ENCODE results near the gene TAF1. TPM values are rescaled to one million over a fixed set of nuclear protein-coding genes. Genes with fewer than 3 reads are reported as not detected.
"Not testable (repeated sequence)": the region's sequence is repeated elsewhere in the genome, so short reads cannot be mapped to it uniquely, and the experiment has no call there.

Gene TAF1
- 10 to 100 TPM; 36.6 to 77.4 TPM for total RNA-seq
- polyA plus RNA-seq: 10 to 100 TPM in 1 of 2 donors, 1 to 10 TPM in 1; 9.5 to 14.7 TPM
- long read RNA-seq, donor 1, partial matches to known transcripts: 0 of 1 reads
- long read RNA-seq, donor 1, other reads (novel, unspliced or antisense): 0 of 1 reads
- long read RNA-seq, donor 2: 0 reads
- long read RNA-seq, donor 3, partial matches to known transcripts: 0 of 1 reads
- long read RNA-seq, donor 3, other reads (novel, unspliced or antisense): 0 of 1 reads
- long read RNA-seq, donor 4: 0 reads
- long read RNA-seq, donor 5, partial matches to known transcripts: 6 of 8 reads
- long read RNA-seq, donor 5, other reads (novel, unspliced or antisense): 0 of 8 reads

- WGBS, 2 donors: 1 to 31% methylated on average over 38 to 51 of the region's 51 CpGs
- no peak for TF ChIP-seq CTCF (IDR thresholded peaks at IDR 0.05; ENCODE audit: control extremely low read depth, extremely low read depth)
- peaks cover 0 to 6% (median under 1%) of the 10 kb centered on the region in 4 donors for H3K9me3 ChIP-seq (ENCODE audit: control insufficient read depth in 4 of 4, insufficient read depth in 3 of 4, low read length in 3 of 4)
- ATAC-seq (ENCODE audit: insufficient read depth, low FRiP score) (peak; percentile 89), DNase-seq (peak; percentile 95 to 98 (median 97))
- H3K4me3 ChIP-seq: peak within 1 kb of the TSS; percentile 90
- H3K27me3 ChIP-seq (ENCODE audit: control insufficient read depth in 3 of 3, insufficient read depth in 3 of 3, low read length in 2 of 3): no peaks in the 10 kb centered on the region
- H3K4me1 ChIP-seq (ENCODE audit: control insufficient read depth in 5 of 5, insufficient read depth in 5 of 5, low read length in 5 of 5): peaks cover 0 to 7% (median 6%) of the 10 kb centered on the region in 5 donors
- peak within 1 kb of the TSS; percentile 55 to 68 for H3K9ac ChIP-seq (ENCODE audit: insufficient read depth in 1 of 2, low read length in 2 of 2)
- peaks cover 0 to 10% (median 1%) of the 10 kb centered on the region in 4 donors for H3K36me3 ChIP-seq (ENCODE audit: control insufficient read depth in 4 of 4, insufficient read depth in 4 of 4, low read length in 4 of 4)
- peak within 1 kb of the TSS; percentile 98 for H3K27ac ChIP-seq (ENCODE audit: low read depth in 1 of 2, low read length in 1 of 2)
Observed at GRCh38 chrX:71365875-71366673, at the start of gene TAF1. Gene TAF1, plus strand, starts transcription at chrX:71366357. Its CDS starts 18 bp downstream, at chrX:71366375.

- not testable (repeated sequence) for DNase-seq; H3K27ac ChIP-seq (ENCODE audit: low read depth in 1 of 2, low read length in 1 of 2); H3K4me3 ChIP-seq; H3K4me1 ChIP-seq (ENCODE audit: control insufficient read depth in 5 of 5, insufficient read depth in 5 of 5, low read length in 5 of 5); H3K9ac ChIP-seq (ENCODE audit: insufficient read depth in 1 of 2, low read length in 2 of 2); H3K36me3 ChIP-seq (ENCODE audit: control insufficient read depth in 4 of 4, insufficient read depth in 4 of 4, low read length in 4 of 4); H3K27me3 ChIP-seq (ENCODE audit: control insufficient read depth in 3 of 3, insufficient read depth in 3 of 3, low read length in 2 of 3); ATAC-seq (ENCODE audit: insufficient read depth, low FRiP score); H3K9me3 ChIP-seq (ENCODE audit: control insufficient read depth in 4 of 4, insufficient read depth in 3 of 4, low read length in 3 of 4)
- WGBS, 2 donors: no CpG with 5 or more reads among the region's 1 CpG
Observed at GRCh38 chrX:71316959-71317358, 49.2 kb upstream of the TAF1 start.

- no peak overlapping the region for H3K9ac ChIP-seq (ENCODE audit: insufficient read depth in 1 of 2, low read length in 2 of 2)
- H3K9me3 ChIP-seq (ENCODE audit: control insufficient read depth in 4 of 4, insufficient read depth in 3 of 4, low read length in 3 of 4): no peaks in the 10 kb centered on the region
- H3K36me3 ChIP-seq (ENCODE audit: control insufficient read depth in 4 of 4, insufficient read depth in 4 of 4, low read length in 4 of 4): no peaks in the 10 kb centered on the region
- no peak for TF ChIP-seq CTCF (IDR thresholded peaks at IDR 0.05; ENCODE audit: control extremely low read depth, extremely low read depth)
- ATAC-seq (ENCODE audit: insufficient read depth, low FRiP score): no peak
- no peaks in the 10 kb centered on the region for H3K4me1 ChIP-seq (ENCODE audit: control insufficient read depth in 5 of 5, insufficient read depth in 5 of 5, low read length in 5 of 5)
- DNase-seq: no peak
- WGBS, 2 donors: 85 to 100% methylated on average over 1 of the region's 1 CpG
- no peak overlapping the region for H3K4me3 ChIP-seq
- no peaks in the 10 kb centered on the region for H3K27me3 ChIP-seq (ENCODE audit: control insufficient read depth in 3 of 3, insufficient read depth in 3 of 3, low read length in 2 of 3)
- H3K27ac ChIP-seq (ENCODE audit: low read depth in 1 of 2, low read length in 1 of 2): no peak overlapping the region
Observed at GRCh38 chrX:71320126-71320525, 46.0 kb upstream of the TAF1 start.

GRCh38 chrX:71321731-71322130, 44.4 kb upstream of the TAF1 start:
- Histone ChIP-seq H3K36me3 (ENCODE audit: control insufficient read depth in 4 of 4, insufficient read depth in 4 of 4, low read length in 4 of 4) (no peaks in the 10 kb centered on the region), H3K4me1 (ENCODE audit: control insufficient read depth in 5 of 5, insufficient read depth in 5 of 5, low read length in 5 of 5) (no peaks in the 10 kb centered on the region), H3K4me3 (no peak overlapping the region), H3K27ac (ENCODE audit: low read depth in 1 of 2, low read length in 1 of 2) (no peak overlapping the region), H3K9ac (ENCODE audit: insufficient read depth in 1 of 2, low read length in 2 of 2) (no peak overlapping the region), H3K27me3 (ENCODE audit: control insufficient read depth in 3 of 3, insufficient read depth in 3 of 3, low read length in 2 of 3) (no peaks in the 10 kb centered on the region), H3K9me3 (ENCODE audit: control insufficient read depth in 4 of 4, insufficient read depth in 3 of 4, low read length in 3 of 4) (peaks cover 0 to 4% (median under 1%) of the 10 kb centered on the region in 4 donors)
- TF ChIP-seq CTCF (IDR thresholded peaks at IDR 0.05; ENCODE audit: control extremely low read depth, extremely low read depth): no peak
- DNase-seq: no peak
- WGBS, 2 donors: 83 to 91% methylated on average over 1 of the region's 1 CpG
- no peak for ATAC-seq (ENCODE audit: insufficient read depth, low FRiP score)

GRCh38 chrX:71324452-71324851, 41.7 kb upstream of the TAF1 start:
- H3K27me3 ChIP-seq (ENCODE audit: control insufficient read depth in 3 of 3, insufficient read depth in 3 of 3, low read length in 2 of 3); DNase-seq; H3K27ac ChIP-seq (ENCODE audit: low read depth in 1 of 2, low read length in 1 of 2); H3K9me3 ChIP-seq (ENCODE audit: control insufficient read depth in 4 of 4, insufficient read depth in 3 of 4, low read length in 3 of 4); H3K9ac ChIP-seq (ENCODE audit: insufficient read depth in 1 of 2, low read length in 2 of 2); H3K36me3 ChIP-seq (ENCODE audit: control insufficient read depth in 4 of 4, insufficient read depth in 4 of 4, low read length in 4 of 4); H3K4me3 ChIP-seq; H3K4me1 ChIP-seq (ENCODE audit: control insufficient read depth in 5 of 5, insufficient read depth in 5 of 5, low read length in 5 of 5); ATAC-seq (ENCODE audit: insufficient read depth, low FRiP score): not testable (repeated sequence)
- 91 to 95% methylated on average over 11 of the region's 11 CpGs for WGBS, 2 donors

Data from lung (tissue), 16 donors.